GM08714 (cell line): ENCODE results near the gene CMTM8.

Experiments
- H3K4me3 ChIP-seq: fragments of 200-500 bp; sonication (Bioruptor generic); 2 replicates; pipeline ENCODE4 v1.5.1; 2014; ENCODE audit warnings: mild to moderate bottlenecking, low read length, inconsistent platforms
- ZNF274 ChIP-seq: IDR thresholded peaks from 2 replicates; pipeline ENCODE4 v1.6.1; 2012; ENCODE audit warnings: mild to moderate bottlenecking, low read depth, low read length

CMTM8 gene

DNA sequence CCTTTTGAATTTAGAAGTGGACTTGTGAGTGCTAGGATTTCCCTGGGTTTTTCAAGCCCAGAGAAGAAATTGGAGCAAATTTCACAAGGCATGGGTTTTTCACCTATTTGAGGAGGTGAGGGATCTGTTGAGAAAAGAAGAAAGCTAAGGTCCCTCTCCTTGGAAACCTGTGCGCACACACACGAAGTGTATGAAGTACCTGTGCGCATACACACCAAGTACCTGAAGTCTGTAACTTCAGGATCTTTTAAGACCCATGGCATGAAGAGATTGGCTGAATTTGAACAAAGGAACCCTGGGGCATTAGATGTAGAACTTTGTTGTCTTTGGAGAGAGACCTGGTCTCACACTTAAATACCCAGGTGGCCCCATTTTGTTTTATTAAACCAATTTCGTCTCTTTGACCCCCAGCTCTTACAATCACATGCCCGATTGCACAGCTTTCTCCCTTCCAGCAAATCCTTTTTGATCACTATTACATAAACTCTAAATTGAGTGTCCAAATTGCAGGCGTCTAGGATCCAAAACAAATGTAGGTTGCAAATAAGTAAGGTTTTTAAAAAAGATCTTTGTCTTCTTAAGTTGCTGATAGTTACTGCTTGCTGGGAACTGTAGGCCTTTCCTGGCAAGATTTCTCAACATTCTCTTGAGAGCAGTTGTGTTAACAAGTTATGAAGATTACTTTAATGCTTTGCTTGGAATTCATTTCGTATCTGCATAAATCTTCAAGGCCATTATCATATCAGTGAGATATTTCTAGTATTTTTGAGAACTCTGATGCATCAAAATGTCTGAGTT is 64.3 kb downstream of the CMTM8 start:
- no peak overlapping the region for H3K4me3 ChIP-seq
- TF ChIP-seq ZNF274, result no peak

DNA sequence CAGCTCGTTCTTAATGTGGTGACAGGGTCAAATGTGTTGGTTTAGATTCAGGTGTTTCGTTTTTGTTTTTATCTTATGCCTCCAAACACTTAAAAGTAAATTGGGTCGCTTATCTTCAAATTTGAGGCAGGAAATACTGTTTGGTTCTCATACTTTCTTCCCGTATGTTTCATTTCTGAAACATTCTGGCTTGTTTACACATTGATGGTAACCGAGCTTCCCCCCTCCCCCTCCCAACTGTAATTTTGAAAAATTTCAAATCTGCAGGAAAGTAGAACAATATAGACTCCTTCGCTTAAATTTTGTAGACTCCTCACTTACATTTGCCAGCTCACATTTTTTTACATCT is 64.9 kb downstream of the CMTM8 start:
- no peak overlapping the region for H3K4me3 ChIP-seq
- TF ChIP-seq ZNF274, result no peak

DNA sequence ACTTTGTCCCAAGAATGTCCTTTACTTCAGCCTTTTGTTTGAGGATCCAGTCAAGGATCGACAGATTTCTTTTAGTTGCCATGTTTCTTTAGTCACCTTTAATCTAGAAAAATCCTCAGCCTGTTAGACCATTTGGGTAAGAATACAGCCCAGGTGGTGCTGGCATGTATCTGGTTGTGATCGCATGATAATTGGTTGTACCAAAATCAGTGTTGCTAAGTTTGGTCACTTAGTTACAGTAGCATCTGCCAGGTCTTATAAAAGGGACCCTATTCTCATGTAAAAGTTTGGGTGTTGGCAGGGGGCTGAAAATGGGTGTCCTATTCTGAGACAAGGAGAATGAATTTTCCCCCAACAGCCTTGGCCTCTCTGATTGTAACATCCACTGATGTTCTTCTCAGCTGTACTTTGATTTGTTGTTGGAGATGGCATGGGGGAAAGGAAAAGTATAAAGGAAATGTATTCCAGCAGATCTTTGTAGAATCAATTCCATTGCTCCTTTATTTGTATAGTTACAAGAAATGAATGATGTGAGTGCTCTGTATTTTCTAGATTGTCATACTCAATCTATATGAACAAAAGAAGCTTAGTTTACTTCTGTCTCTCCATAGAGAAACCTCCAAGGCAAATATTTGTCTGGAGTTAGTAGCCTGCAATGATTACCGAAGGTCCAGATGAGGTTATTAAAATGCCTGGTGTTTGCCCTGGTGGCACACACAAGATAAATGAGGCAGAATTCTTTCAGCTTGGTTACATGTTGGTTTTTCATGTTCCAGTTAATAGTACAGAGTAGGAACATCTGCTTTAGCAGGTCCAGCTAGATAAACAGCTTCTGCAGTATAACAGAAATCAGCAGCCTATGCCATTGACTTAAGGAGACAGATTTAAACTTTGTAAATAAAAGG is 65.7 kb downstream of the CMTM8 start:
- no peak overlapping the region for H3K4me3 ChIP-seq
- TF ChIP-seq ZNF274, result no peak

DNA sequence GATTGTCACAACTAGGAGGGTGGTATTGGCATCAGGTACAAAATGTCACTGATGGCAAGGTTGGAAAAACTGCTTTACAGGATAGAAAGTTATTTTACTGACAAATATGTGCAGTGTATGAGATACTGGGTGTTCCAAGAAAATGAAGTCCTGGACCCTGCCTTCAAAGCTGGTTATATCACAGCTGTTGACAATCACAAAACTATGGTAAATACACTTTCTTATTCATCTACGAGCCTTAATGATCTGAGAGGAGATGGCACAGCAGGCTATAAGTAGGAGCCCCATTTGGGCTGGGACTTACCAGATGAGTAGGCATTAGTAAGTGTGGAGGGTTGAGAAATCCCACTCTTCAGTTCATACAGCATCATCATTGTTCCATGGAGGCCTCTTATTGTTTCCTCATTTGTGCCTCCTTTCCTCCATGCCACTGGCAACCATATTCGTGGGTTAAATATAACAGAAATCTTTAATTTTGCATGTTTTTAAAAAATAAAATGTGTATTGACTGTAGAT is 66.9 kb downstream of the CMTM8 start:
- no peak overlapping the region for H3K4me3 ChIP-seq
- TF ChIP-seq ZNF274, result no peak

DNA sequence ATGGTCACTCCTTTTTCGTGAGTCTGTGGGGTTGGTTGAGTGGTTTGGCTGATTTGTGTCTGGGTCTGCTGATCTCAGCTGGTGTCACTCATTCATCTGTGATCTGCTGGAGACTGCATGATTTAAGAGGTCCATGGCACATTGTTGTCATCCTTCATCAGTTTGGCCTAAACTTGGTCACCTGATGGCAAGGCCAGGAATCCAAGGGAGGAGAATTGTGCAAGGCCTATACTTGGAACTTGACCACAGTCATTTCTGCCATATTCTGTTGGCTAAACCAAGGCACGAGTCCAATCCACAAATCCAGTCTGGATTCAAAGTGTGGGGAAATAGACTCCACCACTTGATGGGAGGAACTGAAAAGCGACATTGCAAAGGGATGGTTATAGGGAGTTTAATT is 67.6 kb downstream of the CMTM8 start:
- H3K4me3 ChIP-seq, result no peak overlapping the region
- no peak for TF ChIP-seq ZNF274

DNA sequence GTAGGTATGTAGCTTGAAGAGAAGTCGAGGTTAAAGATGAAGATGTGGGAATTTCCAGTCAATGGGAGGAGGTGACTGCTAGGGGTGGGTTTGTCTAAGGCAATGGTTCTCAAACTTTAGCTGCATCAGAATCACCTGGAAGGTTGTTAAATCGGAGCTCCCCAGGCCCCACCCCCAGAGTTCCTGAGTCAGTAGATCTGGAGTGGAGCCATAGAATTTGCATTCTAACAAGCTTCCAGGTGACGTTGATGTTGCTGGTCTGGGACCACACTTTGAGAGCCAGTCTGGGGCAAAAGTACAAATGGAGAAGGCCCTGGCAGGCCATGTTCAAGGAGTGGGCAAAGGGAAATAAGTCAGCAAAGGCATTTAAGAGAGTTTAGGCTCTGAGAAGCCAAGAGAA is 69.1 kb downstream of the CMTM8 start:
- H3K4me3 ChIP-seq, result no peak overlapping the region
- TF ChIP-seq ZNF274, result no peak

DNA sequence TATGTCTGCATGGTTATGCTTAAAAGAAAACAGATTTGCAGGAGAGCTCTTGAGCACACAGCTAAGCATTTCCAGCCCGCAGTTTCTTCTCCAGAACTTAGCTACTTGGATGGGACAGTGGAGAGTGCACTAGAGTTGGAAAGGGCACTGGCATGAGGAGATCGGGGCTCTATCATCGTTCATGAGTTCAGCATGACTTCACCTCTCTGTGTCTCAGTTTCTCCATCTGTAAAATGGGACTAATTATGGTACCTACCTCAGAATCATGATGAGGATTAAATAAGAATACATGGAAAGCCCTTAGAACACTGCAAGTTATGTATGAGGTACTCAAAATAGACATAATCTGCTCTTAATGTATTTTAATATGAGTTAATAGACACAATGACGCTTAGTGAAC is 69.9 kb downstream of the CMTM8 start:
- H3K4me3 ChIP-seq, result no peak overlapping the region
- no peak for TF ChIP-seq ZNF274

DNA sequence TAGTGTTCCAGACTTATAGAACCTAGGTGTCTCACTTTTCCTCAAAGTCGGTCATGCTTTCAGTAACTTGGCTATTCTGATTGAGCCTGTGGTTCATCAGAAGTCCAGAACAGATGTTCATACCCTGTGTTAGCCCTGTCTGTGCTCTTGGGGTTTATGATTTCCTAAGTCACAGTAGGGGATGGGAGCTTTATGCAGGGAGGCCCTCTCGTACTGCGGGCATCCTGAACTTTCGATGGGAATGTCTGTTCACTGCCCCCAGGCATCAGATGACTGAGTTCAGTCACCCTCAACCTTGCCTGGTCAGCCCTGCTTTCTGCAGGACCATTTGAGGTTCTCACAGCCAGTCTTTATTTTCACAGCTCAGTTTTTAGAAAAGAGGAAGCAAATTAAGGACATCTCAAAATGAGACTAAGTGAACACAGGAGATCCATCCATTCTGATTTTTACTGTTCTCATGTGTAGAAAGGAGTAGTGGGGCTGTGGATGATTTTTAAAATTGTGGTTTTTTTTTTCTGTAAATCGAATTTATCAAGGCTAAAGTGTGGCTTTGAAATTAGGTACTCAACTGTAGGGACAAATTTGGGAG is 71.3 kb downstream of the CMTM8 start:
- TF ChIP-seq ZNF274, result no peak

DNA sequence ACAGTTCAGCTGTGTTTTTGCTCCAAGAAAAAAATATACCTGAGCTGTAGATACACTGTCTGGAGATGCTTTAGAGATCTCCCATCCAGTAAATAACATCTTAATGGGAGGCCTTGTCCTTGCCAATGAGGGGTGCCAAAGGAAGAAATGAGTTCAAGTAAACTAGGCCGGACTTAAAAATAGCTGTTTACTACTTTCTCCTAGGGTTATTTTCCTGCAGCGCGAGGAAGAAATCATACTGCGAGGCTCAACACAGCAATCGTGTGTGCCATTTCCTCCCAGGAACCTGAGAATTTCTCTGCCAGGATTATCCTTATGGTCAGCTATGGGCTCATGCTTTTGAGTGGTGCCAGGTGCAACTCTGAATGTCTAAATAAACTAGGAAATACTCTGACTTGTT is 71.9 kb downstream of the CMTM8 start:
- no peak for TF ChIP-seq ZNF274
- no peak overlapping the region for H3K4me3 ChIP-seq

More for the DNA sequence above, 71.3 kb downstream of the CMTM8 start:
- no peak overlapping the region for H3K4me3 ChIP-seq

DNA sequence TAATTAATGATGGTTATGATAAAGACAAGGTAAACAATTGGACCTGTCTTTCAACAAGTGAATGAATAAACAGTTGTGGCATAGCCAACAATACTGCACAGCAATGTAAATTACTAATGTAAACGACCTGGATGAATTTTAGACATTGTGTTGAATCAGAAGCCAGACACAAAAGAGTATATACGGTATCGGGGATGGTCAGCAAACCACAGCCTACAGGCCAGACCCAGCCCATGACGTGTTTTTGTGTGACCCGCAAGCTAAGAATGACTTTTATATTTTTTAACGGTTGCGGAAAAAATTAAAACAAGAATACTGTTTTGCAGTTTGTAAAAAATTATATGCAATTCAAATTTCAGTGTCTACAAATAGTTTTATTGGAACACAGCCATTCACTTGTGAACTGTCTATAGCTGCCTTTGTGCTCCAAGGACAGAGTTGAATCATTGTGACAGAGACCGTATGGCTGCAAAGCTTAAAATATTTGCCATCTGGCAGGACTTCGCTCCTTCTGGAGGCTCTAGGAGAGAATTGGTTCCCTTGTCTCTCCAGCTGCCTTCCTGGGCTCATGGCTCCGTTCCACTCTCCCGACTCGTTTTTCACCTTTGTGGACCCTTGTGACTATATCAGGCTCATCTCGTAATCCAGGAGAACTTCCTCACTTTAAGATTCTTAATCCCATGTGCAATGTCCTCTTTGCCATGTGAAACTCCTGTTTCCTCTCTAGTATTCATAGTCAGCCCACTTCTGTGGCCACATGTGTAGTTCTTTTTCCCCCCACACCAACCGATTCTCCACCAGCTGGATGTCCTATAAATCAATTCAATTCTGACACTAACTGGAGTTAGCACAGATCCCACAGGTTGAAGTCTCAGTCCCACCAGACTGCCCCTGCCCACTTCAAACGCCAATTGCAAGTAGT is 72.7 kb downstream of the CMTM8 start:
- TF ChIP-seq ZNF274, result no peak
- H3K4me3 ChIP-seq, result no peak overlapping the region

DNA sequence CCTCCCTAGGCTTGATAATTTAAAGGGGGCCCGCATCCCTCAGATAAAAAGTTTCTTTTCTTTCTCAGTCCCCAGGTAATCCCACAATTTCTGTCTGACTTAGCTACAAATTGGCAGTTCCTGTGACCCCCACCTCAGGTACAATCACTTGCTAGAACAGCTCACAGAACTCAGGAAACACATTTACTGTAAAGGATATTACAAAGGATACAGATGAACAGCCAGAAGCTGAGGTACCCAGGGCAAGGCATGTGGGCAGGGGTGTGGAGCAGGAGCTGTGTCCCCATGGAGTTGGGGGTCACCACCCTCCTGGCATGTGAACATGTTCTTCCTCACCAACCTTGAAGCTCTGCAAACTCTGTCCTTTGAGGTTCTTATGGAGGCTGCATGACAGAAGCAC is 73.8 kb downstream of the CMTM8 start:
- no peak for TF ChIP-seq ZNF274
- no peak overlapping the region for H3K4me3 ChIP-seq

DNA sequence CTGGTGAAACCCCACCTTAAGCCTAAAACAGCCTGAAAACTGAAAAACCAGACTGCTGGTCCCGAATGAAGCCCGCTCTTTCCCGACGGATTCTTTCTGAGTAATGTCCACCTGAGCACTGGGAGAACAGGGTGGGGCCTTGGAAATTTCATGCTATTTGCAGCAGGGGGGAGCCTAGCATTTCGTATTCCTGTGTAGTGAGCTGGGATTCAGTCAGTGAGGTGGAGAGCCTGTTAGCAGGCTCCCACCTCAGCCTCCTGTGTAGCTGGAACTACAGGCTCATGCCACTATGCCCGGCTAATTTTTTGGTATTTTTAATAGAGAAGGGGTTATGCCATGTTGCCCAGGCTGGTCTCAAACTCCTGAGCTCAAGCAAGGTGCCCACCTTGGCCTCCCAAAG is 74.7 kb downstream of the CMTM8 start:
- H3K4me3 ChIP-seq, result no peak overlapping the region
- no peak for TF ChIP-seq ZNF274

DNA sequence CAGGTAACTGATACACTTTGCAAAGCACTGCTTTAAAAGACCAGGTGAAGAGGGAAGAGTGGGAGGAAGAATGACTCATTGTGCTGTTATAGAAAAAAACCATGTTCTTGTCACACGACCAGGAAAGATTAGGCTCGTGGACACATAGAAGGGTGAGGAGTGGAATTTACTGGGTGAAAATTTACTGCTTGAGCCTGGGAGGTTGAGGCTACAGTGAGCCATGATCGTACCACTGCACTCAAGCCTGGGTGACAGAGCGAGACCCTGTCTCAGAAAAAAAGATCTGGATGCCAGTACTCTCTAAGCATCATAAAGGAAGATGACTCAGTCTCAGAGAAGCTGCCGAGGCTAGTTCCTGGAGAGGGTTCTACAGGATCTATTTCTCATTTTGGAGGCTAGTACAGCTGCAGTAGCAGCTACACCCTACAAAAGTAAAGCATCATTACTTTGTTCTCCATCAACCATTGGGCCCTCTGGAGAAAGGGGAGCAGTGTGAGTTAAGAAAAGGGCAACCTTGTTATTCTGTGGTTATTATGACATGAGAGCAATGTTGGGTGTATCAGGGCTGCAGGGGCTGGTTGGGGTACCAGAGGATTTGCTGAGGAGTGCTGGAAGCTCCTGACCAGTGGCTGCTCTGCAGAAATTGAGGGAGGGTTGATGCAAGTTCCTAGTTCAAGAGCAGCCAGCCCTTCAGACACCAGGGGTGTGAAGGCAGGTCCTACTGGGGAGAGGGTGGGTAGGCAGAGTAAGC is 75.4 kb downstream of the CMTM8 start:
- H3K4me3 ChIP-seq, result no peak overlapping the region
- no peak for TF ChIP-seq ZNF274
